ENCODE data around the gene PTER.

GRCh38 chr10:16478801-16479200 lies 42.0 kb downstream of the PTER start:
- TF ChIP-seq CTCF (IDR thresholded peaks at IDR 0.05) (no peak), EZH2 (IDR thresholded peaks at IDR 0.05) (no peak)

Data from neural progenitor cell (in vitro differentiated cells).